ENCODE data around the gene GABRG3.

DNA sequence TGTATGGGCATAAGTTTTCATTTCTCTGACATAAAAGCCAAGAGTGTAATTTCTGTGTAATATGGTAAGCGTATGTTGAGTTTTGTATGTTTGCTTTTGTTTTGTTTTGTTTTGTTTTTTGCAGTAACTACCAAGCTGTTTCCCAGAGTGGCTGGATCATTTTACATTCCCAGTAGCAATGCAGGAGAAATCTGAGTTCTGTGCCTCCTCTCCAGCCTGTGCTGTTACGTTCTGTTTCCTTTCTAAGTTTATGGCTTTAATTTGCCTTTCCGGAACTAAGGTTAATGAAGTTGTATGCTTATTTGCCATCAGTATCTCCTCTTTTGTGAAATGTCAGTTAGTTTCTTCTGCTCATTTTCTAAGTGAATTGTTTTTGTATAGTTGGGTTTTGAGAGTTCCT is 307.8 kb downstream of the GABRG3 start:
- TF ChIP-seq GATA2 (IDR thresholded peaks at IDR 0.05; ENCODE audit: insufficient read depth, insufficient read length, low read depth, low read length) (no peak), POLR2A (IDR thresholded peaks at IDR 0.05; ENCODE audit: low read depth, low read length) (no peak), EZH2 (IDR thresholded peaks at IDR 0.05; ENCODE audit: borderline replicate concordance, low read depth, low read length, severe bottlenecking) (no peak), MAX (IDR thresholded peaks at IDR 0.05; ENCODE audit: insufficient read depth, insufficient read length) (no peak), JUN (IDR thresholded peaks at IDR 0.05; ENCODE audit: borderline replicate concordance, insufficient read depth, insufficient read length, low read depth) (no peak), POLR2AphosphoS5 (IDR thresholded peaks at IDR 0.05; ENCODE audit: insufficient read depth, low read depth, low read length) (no peak)
- TF ChIP-seq, protein P1, sequence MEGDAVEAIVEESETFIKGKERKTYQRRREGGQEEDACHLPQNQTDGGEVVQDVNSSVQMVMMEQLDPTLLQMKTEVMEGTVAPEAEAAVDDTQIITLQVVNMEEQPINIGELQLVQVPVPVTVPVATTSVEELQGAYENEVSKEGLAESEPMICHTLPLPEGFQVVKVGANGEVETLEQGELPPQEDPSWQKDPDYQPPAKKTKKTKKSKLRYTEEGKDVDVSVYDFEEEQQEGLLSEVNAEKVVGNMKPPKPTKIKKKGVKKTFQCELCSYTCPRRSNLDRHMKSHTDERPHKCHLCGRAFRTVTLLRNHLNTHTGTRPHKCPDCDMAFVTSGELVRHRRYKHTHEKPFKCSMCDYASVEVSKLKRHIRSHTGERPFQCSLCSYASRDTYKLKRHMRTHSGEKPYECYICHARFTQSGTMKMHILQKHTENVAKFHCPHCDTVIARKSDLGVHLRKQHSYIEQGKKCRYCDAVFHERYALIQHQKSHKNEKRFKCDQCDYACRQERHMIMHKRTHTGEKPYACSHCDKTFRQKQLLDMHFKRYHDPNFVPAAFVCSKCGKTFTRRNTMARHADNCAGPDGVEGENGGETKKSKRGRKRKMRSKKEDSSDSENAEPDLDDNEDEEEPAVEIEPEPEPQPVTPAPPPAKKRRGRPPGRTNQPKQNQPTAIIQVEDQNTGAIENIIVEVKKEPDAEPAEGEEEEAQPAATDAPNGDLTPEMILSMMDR (IDR thresholded peaks at IDR 0.05; ENCODE audit: extremely low read depth in 1 of 2, insufficient read depth in 1 of 2, low read depth in 1 of 2, low read length in 2 of 2): no peak

All from endothelial cell of umbilical vein (primary cell).